ENCODE measurements around the gene CAND2.
"Not testable (repeated sequence)": the region's sequence is repeated elsewhere in the genome, so short reads cannot be mapped to it uniquely, and the experiment has no call there.

Gene CAND2

GRCh38 chr3:12852201-12852600, 55.7 kb downstream of the CAND2 start:
- TF ChIP-seq ZFX (IDR thresholded peaks at IDR 0.05) (no peak), CTCF (conservative IDR thresholded peaks at IDR 0.05) (no peak)
- no peak overlapping the region for H3K27ac ChIP-seq

GRCh38 chr3:12853847-12854246, 57.4 kb downstream of the CAND2 start:
- H3K27ac ChIP-seq, result not testable (repeated sequence)

- H3K27ac ChIP-seq, result no peak overlapping the region
- TF ChIP-seq CTCF (conservative IDR thresholded peaks at IDR 0.05) (no peak), ZFX (IDR thresholded peaks at IDR 0.05) (no peak)
Measured at GRCh38 chr3:12854565-12854964, 58.1 kb downstream of the CAND2 start.

- no peak overlapping the region for H3K27ac ChIP-seq
- TF ChIP-seq CTCF (conservative IDR thresholded peaks at IDR 0.05) (no peak), ZFX (IDR thresholded peaks at IDR 0.05) (no peak)
Measured at GRCh38 chr3:12856626-12857025, 60.1 kb downstream of the CAND2 start.

- TF ChIP-seq ZFX (IDR thresholded peaks at IDR 0.05) (no peak), CTCF (conservative IDR thresholded peaks at IDR 0.05) (no peak)
- no peak overlapping the region for H3K27ac ChIP-seq
Measured at GRCh38 chr3:12859840-12860239, 63.4 kb downstream of the CAND2 start.

- no peak overlapping the region for H3K27ac ChIP-seq
- no peak for TF ChIP-seq CTCF (conservative IDR thresholded peaks at IDR 0.05)
- no peak for TF ChIP-seq ZFX (IDR thresholded peaks at IDR 0.05)
Measured at GRCh38 chr3:12861611-12862010, 65.1 kb downstream of the CAND2 start.

GRCh38 chr3:12862387-12862786, 65.9 kb downstream of the CAND2 start:
- TF ChIP-seq ZFX (IDR thresholded peaks at IDR 0.05) (no peak), CTCF (conservative IDR thresholded peaks at IDR 0.05) (no peak)
- H3K27ac ChIP-seq, result no peak overlapping the region

GRCh38 chr3:12865271-12865670, 68.8 kb downstream of the CAND2 start:
- TF ChIP-seq CTCF (conservative IDR thresholded peaks at IDR 0.05), result no peak
- no peak for TF ChIP-seq ZFX (IDR thresholded peaks at IDR 0.05)
- no peak overlapping the region for H3K27ac ChIP-seq

Measured in C4-2B (cell line).